HepG2 (cell line): ENCODE results near the gene CLCNKA. TPM values are rescaled to one million over a fixed set of nuclear protein-coding genes. Genes with fewer than 3 reads are reported as not detected.

Source experiments
- BCL3 ChIP-seq: sonication (generic); formaldehyde crosslinking; IDR thresholded peaks from 2 replicates; pipeline ENCODE4 v1.5.1; 2020; ENCODE audit warnings: mild to moderate bottlenecking, missing genetic modification reagents, moderate library complexity
- CERS6 ChIP-seq: sonication (generic); formaldehyde crosslinking; IDR thresholded peaks from 2 replicates; pipeline ENCODE4 v1.5.0; 2020; ENCODE audit warnings: missing genetic modification reagents
- GMEB1 ChIP-seq: sonication (generic); formaldehyde crosslinking; IDR thresholded peaks from 2 replicates; pipeline ENCODE4 v1.5.1; 2020; ENCODE audit warnings: missing genetic modification reagents, mild to moderate bottlenecking, borderline replicate concordance
- NFAT5 ChIP-seq: sonication (generic); formaldehyde crosslinking; IDR thresholded peaks from 2 replicates; pipeline ENCODE4 v1.4.0; 2020; ENCODE audit warnings: missing genetic modification reagents
- NFE2L1 ChIP-seq: sonication (generic); formaldehyde crosslinking; IDR thresholded peaks from 2 replicates; pipeline ENCODE4 v1.4.0; 2020; ENCODE audit warnings: missing genetic modification reagents, mild to moderate bottlenecking, borderline replicate concordance
- PHF8 ChIP-seq: sonication (generic); formaldehyde crosslinking; IDR thresholded peaks from 2 replicates; pipeline ENCODE4 v1.5.0; 2020; ENCODE audit warnings: missing genetic modification reagents
- SSRP1 ChIP-seq: IDR thresholded peaks from 2 replicates; pipeline ENCODE4 v1.6.1; 2016; ENCODE audit warnings: control low read depth
- SUZ12 ChIP-seq: fragments of 150-350 bp; IDR thresholded peaks from 2 replicates; pipeline ENCODE4 v1.6.1; 2014; ENCODE audit warnings: low read depth, low read length
- TAF1 ChIP-seq: sonication (generic); formaldehyde crosslinking; IDR thresholded peaks from 2 replicates; pipeline ENCODE4 v1.4.0; 2020; ENCODE audit warnings: missing genetic modification reagents
- TARDBP ChIP-seq: sonication (generic); formaldehyde crosslinking; IDR thresholded peaks from 2 replicates; pipeline ENCODE4 v1.8.0; 2022; ENCODE audit warnings: mild to moderate bottlenecking, missing genetic modification reagents
- UBTF ChIP-seq: sonication (generic); formaldehyde crosslinking; IDR thresholded peaks from 2 replicates; pipeline ENCODE4 v1.4.0; 2020; ENCODE audit warnings: mild to moderate bottlenecking, missing genetic modification reagents
- ZKSCAN1 ChIP-seq: fragments of 150-350 bp; IDR thresholded peaks from 2 replicates; pipeline ENCODE4 v1.6.1; 2014; ENCODE audit warnings: low read length
- ZNF629 ChIP-seq: sonication (generic); formaldehyde crosslinking; conservative IDR thresholded peaks from 2 replicates; pipeline ENCODE4 v1.5.0; 2020; ENCODE audit warnings: missing genetic modification reagents
- ZNF709 ChIP-seq: sonication (generic); formaldehyde crosslinking; IDR thresholded peaks from 2 replicates; pipeline ENCODE4 v1.5.0; 2020; ENCODE audit warnings: mild to moderate bottlenecking, missing genetic modification reagents
- ZNF770 ChIP-seq: sonication (generic); formaldehyde crosslinking; IDR thresholded peaks from 2 replicates; pipeline ENCODE4 v1.5.0; 2020; ENCODE audit warnings: mild to moderate bottlenecking, missing genetic modification reagents
- polyA plus RNA-seq, 8 experiments: library from polyadenylated mRNA; depleted of rRNA in 3 of 8; stranded (reverse) in 7 of 8; unstranded in 1 of 8; fragments of >200 nt; fragmentation: Illumina TruSeq in 4 of 8; extraction: Trizol in 4 of 8; gene quantifications; 2 replicates each; pipeline versions ENCODE4 v1.2.1 to v1.2.3, GENCODE V29; 2011 to 2016; ENCODE audit warnings: low read depth in 4 of 8, missing spikeins in 1 of 8, mixed read lengths in 1 of 8; ENCODE audit not compliant: insufficient read depth in 1 of 8
- total RNA-seq, 5 experiments: library from RNA; depleted of rRNA; stranded (reverse); fragments of >200 nt; fragmentation: Illumina TruSeq; extraction: Trizol; gene quantifications; 2 replicates each; pipeline ENCODE4 v1.2.3, GENCODE V29; 2016; ENCODE audit warnings: low read depth in 1 of 5

CLCNKA gene
- total and polyA plus RNA-seq, 2 of the 13 experiments (the other 11 are each of a cell fraction or from before 2014, with no cell fraction given) = 0.03 TPM; not detected in 1

GRCh38 chr1:16017461-16018303, 4.2 kb upstream of the CLCNKA start, which contains the start of gene HSPB7 (continued):
- no peak for TF ChIP-seq NFE2L1 (CRISPR knock-in tag)
- no peak for TF ChIP-seq SSRP1 (CRISPR knock-in tag)
- TF ChIP-seq PHF8 (CRISPR knock-in tag) = no peak
- TF ChIP-seq ZNF770 (CRISPR knock-in tag) = no peak
- no peak for TF ChIP-seq ZNF629 (CRISPR knock-in tag)
- TF ChIP-seq TARDBP = 0 out of 2 replicates have a peak, but pooled peaks have one; percentile 12
- no peak for TF ChIP-seq CERS6 (CRISPR knock-in tag)
- no peak for TF ChIP-seq NFAT5 (CRISPR knock-in tag)
- TF ChIP-seq BCL3 (CRISPR knock-in tag) = no peak
- TF ChIP-seq SUZ12 = no peak
- no peak for TF ChIP-seq ZNF709 (CRISPR knock-in tag)
- TF ChIP-seq UBTF = peak; percentile 67; the same call in 1 of the 2 replicates
- no peak for TF ChIP-seq GMEB1 (CRISPR knock-in tag)
- no peak for TF ChIP-seq ZKSCAN1
- no peak for TF ChIP-seq TAF1
